WTC11 (cell line): Measurements from ENCODE around the gene RFTN1. TPM values are rescaled to one million over a fixed set of nuclear protein-coding genes. Genes with fewer than 3 reads are reported as not detected.

Source experiments
- ATAC-seq: fragments of 200-7000 bp; cut with Tn5 transposase; 2 replicates; pipeline ENCODE4 v1.10.0; 2021; ENCODE audit warnings: mild to moderate bottlenecking, moderate library complexity
- CTCF ChIA-PET: fragments of 300-600 bp; sonication (Branson Sonifier 250); formaldehyde crosslinking; loops from one replicate; lab custom pipeline; 2021; ENCODE audit warnings: antibody characterized with exemption; lab: Charles Lee
- POLR2A ChIA-PET: fragments of 350-600 bp; sonication (Branson Sonifier 250); formaldehyde crosslinking; loops from one replicate; lab custom pipeline; 2021; ENCODE audit warnings: antibody characterized with exemption; lab: Charles Lee
- DNase-seq: peaks from one replicate; pipeline ENCODE4 v3.0.0; 2021; ENCODE audit warnings: low spot score
- H3K27ac Mint-ChIP-seq: 2 replicates; pipeline ENCODE4 v1.8.0; 2021; ENCODE audit warnings: mixed read lengths
- H3K27me3 Mint-ChIP-seq: 2 replicates; pipeline ENCODE4 v1.8.0; 2021; ENCODE audit warnings: low read depth, mild to moderate bottlenecking, moderate library complexity, mixed read lengths
- H3K36me3 Mint-ChIP-seq: 2 replicates; pipeline ENCODE4 v1.8.0; 2021; ENCODE audit warnings: mixed read lengths
- H3K4me1 Mint-ChIP-seq: 2 replicates; pipeline ENCODE4 v1.8.0; 2022; ENCODE audit warnings: mixed read lengths
- H3K4me3 Mint-ChIP-seq: 2 replicates; pipeline ENCODE4 v1.8.0; 2021; ENCODE audit warnings: mild to moderate bottlenecking, moderate library complexity, mixed read lengths
- H3K9me3 Mint-ChIP-seq: 2 replicates; pipeline ENCODE4 v1.8.0; 2021; ENCODE audit warnings: mixed read lengths
- ATF3 ChIP-seq: sonication (generic); formaldehyde crosslinking; conservative IDR thresholded peaks from 2 replicates; pipeline ENCODE4 v1.8.1; 2022; ENCODE audit warnings: mild to moderate bottlenecking, missing genetic modification reagents
- CREM ChIP-seq: sonication (generic); formaldehyde crosslinking; IDR thresholded peaks from 2 replicates; pipeline ENCODE4 v1.8.1; 2022; ENCODE audit warnings: mild to moderate bottlenecking, missing genetic modification reagents, moderate library complexity
- E2F4 ChIP-seq: sonication (generic); formaldehyde crosslinking; IDR thresholded peaks from 2 replicates; pipeline ENCODE4 v1.8.1; 2022; ENCODE audit warnings: low read depth, mild to moderate bottlenecking, moderate library complexity, missing genetic modification reagents, borderline replicate concordance
- JAZF1 ChIP-seq: fragments of 250-450 bp; sonication (Bioruptor Pico); IDR thresholded peaks from 2 replicates; pipeline ENCODE4 v1.9.0; 2021; ENCODE audit warnings: moderate library complexity, mild to moderate bottlenecking, inconsistent platforms
- JUN ChIP-seq: sonication (generic); formaldehyde crosslinking; IDR thresholded peaks from 2 replicates; pipeline ENCODE4 v1.8.0; 2023; ENCODE audit warnings: mild to moderate bottlenecking, missing genetic modification reagents
- NFATC4 ChIP-seq: fragments of 250-450 bp; sonication (Bioruptor Pico); IDR thresholded peaks from 2 replicates; pipeline ENCODE4 v1.9.0; 2021; ENCODE audit warnings: mild to moderate bottlenecking
- NR1H2 ChIP-seq: sonication (generic); formaldehyde crosslinking; IDR thresholded peaks from 2 replicates; pipeline ENCODE4 v1.9.0; 2021; ENCODE audit warnings: mild to moderate bottlenecking, moderate library complexity, missing genetic modification reagents
- NR3C1 ChIP-seq: sonication (generic); formaldehyde crosslinking; conservative IDR thresholded peaks from 2 replicates; pipeline ENCODE4 v1.8.1; 2023; ENCODE audit warnings: low read depth, mild to moderate bottlenecking, missing genetic modification reagents
- PRDM15 ChIP-seq: sonication (generic); formaldehyde crosslinking; IDR thresholded peaks from 2 replicates; pipeline ENCODE4 v1.8.0; 2022; ENCODE audit warnings: missing genetic modification reagents
- PREB ChIP-seq: sonication (generic); formaldehyde crosslinking; IDR thresholded peaks from 2 replicates; pipeline ENCODE4 v1.8.1; 2022; ENCODE audit warnings: mild to moderate bottlenecking, missing genetic modification reagents, moderate library complexity, borderline replicate concordance
- RORB ChIP-seq: fragments of 250-450 bp; sonication (Bioruptor Pico); IDR thresholded peaks from 2 replicates; pipeline ENCODE4 v1.9.0; 2021; ENCODE audit warnings: mild to moderate bottlenecking
- SMAD3 ChIP-seq: sonication (generic); formaldehyde crosslinking; IDR thresholded peaks from 2 replicates; pipeline ENCODE4 v1.8.0; 2022; ENCODE audit warnings: missing genetic modification reagents, mild to moderate bottlenecking, borderline replicate concordance
- SP1 ChIP-seq: sonication (generic); formaldehyde crosslinking; conservative IDR thresholded peaks from 2 replicates; pipeline ENCODE4 v1.8.1; 2022; ENCODE audit warnings: missing genetic modification reagents
- ZBTB21 ChIP-seq: sonication (generic); formaldehyde crosslinking; IDR thresholded peaks from 2 replicates; pipeline ENCODE4 v1.8.1; 2023; ENCODE audit warnings: mild to moderate bottlenecking, missing genetic modification reagents, borderline replicate concordance
- ZNF138 ChIP-seq: sonication (generic); formaldehyde crosslinking; conservative IDR thresholded peaks from 2 replicates; pipeline ENCODE4 v1.8.1; 2022; ENCODE audit warnings: mild to moderate bottlenecking, moderate library complexity, missing genetic modification reagents
- ZNF219 ChIP-seq: sonication (generic); formaldehyde crosslinking; IDR thresholded peaks from 2 replicates; pipeline ENCODE4 v1.8.0; 2023; ENCODE audit warnings: missing genetic modification reagents, mild to moderate bottlenecking, borderline replicate concordance
- ZNF281 ChIP-seq: sonication (generic); formaldehyde crosslinking; IDR thresholded peaks from 2 replicates; pipeline ENCODE4 v1.8.0; 2023; ENCODE audit warnings: mild to moderate bottlenecking, missing genetic modification reagents
- ZNF532 ChIP-seq: fragments of 250-450 bp; sonication (Bioruptor Pico); IDR thresholded peaks from 2 replicates; pipeline ENCODE4 v1.9.0; 2021; ENCODE audit warnings: mild to moderate bottlenecking, borderline replicate concordance
- ZSCAN18 ChIP-seq: fragments of 250-450 bp; sonication (Bioruptor Pico); IDR thresholded peaks from 2 replicates; pipeline ENCODE4 v2.1.2; 2022; ENCODE audit warnings: mild to moderate bottlenecking, moderate library complexity
- total RNA-seq: library from RNA; stranded (reverse); gene quantifications from 3 replicates; pipeline ENCODE4 v1.2.3, GENCODE V29; 2021

The RFTN1 gene
- total RNA-seq, 1 experiment from 2014 or later = 3.8 TPM

GRCh38 chr3:16500093-16500492 lies 13.4 kb downstream of the RFTN1 start:
- DNase-seq = no peak
- ChIA-PET POLR2A (no interaction called here), CTCF (interaction anchor here (0.9 to 1.4 kb wide), 2 partner anchors 12 to 210 kb away, joined by 3 to 4 read pairs; no protein-coding TSS in a partner anchor)
- TF ChIP-seq JUN (CRISPR knock-in tag) (no peak), PRDM15 (CRISPR knock-in tag) (no peak), JAZF1 (no peak), PREB (CRISPR knock-in tag) (no peak), NR3C1 (CRISPR knock-in tag) (no peak), ZNF138 (CRISPR knock-in tag) (no peak), SP1 (CRISPR knock-in tag) (no peak), ZSCAN18 (CRISPR knock-in tag) (no peak), ZNF532 (CRISPR knock-in tag) (no peak), NR1H2 (CRISPR knock-in tag) (no peak), ATF3 (no peak)
- peaks cover 25% of the 10 kb centered on the region for H3K4me1 Mint-ChIP-seq
- peaks cover 18% of the 10 kb centered on the region for H3K27me3 Mint-ChIP-seq
- no peak overlapping the region for H3K4me3 Mint-ChIP-seq
- 0 out of 2 replicates have a peak, but pooled peaks cover 2% of the 10 kb centered on the region for H3K36me3 Mint-ChIP-seq
- no peak overlapping the region for H3K27ac Mint-ChIP-seq
- ATAC-seq = no peak
- peaks cover 8% of the 10 kb centered on the region; the same call in 1 of the 2 replicates for H3K9me3 Mint-ChIP-seq

- H3K9me3 Mint-ChIP-seq = peaks cover 8% of the 10 kb centered on the region; the same call in 1 of the 2 replicates
- ATAC-seq (no peak), DNase-seq (no peak)
- H3K27me3 Mint-ChIP-seq = peaks cover 17% of the 10 kb centered on the region
- ChIA-PET POLR2A (no interaction called here), CTCF (interaction anchor here (0.9 to 1.5 kb wide), 4 partner anchors 12 to 385 kb away, joined by 3 to 5 read pairs (median 4); no protein-coding TSS in a partner anchor)
- 0 out of 2 replicates have a peak, but pooled peaks cover 2% of the 10 kb centered on the region for H3K36me3 Mint-ChIP-seq
- no peak overlapping the region for H3K27ac Mint-ChIP-seq
- peaks cover 31% of the 10 kb centered on the region for H3K4me1 Mint-ChIP-seq
- H3K4me3 Mint-ChIP-seq = no peak overlapping the region
- TF ChIP-seq E2F4 (CRISPR knock-in tag) (no peak), NFATC4 (CRISPR knock-in tag) (no peak), CREM (CRISPR knock-in tag) (no peak), ZNF281 (CRISPR knock-in tag) (no peak), SMAD3 (CRISPR knock-in tag) (no peak), RORB (CRISPR knock-in tag) (no peak), ZBTB21 (no peak), ZNF219 (CRISPR knock-in tag) (no peak)
Observed at GRCh38 chr3:16499351-16499750, 14.1 kb downstream of the RFTN1 start.
